Hepatocyte (in vitro differentiated cells): Measurements from ENCODE around the gene FLYWCH1.
A peak's percentile ranks its signal among the peaks of the same experiment; 100 is the strongest.

Source experiments
- CTCF ChIP-seq: fragments of 200-600 bp; sonication (generic); IDR thresholded peaks from 2 replicates; pipeline ENCODE4 v1.5.1; 2016; ENCODE audit warnings: antibody characterized with exemption, mild to moderate bottlenecking; ENCODE audit not compliant: poor library complexity
- EZH2 ChIP-seq: fragments of 200-600 bp; sonication (generic); IDR thresholded peaks from 2 replicates; pipeline ENCODE4 v1.6.1; 2016; ENCODE audit warnings: antibody characterized with exemption, mild to moderate bottlenecking, borderline replicate concordance

DNA sequence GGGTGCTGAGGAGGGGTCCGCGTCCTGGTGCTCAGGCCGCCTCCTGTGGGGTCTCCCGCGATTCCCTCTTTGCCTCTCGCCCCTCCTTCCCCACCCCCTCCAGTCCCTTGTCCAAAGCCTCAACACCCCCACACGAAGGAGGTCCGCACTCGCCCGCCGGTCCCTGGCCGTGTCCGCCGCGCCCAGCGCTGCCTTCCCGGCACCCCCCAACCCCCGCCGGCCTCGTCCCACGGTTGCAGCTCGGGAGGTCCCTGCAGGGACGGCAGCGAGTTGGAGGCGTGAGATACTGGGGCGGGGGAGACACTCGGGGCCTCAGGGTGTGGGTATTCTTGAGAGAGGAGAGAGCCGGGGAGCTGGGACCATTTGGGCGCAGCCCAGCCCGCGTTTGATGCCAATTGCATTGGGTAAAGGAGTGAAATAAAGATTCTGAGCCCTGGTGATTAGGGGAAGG lies 28.2 kb upstream of the FLYWCH1 start:
- TF ChIP-seq CTCF (peak; percentile 12), EZH2 (no peak)
